ENCODE results near the gene ST8SIA1.

ST8SIA1 gene

GRCh38 chr12:22329621-22330020 is 4.9 kb downstream of the ST8SIA1 start:
- no peak for DNase-seq (ENCODE audit: low read depth)

GRCh38 chr12:22325218-22325617 is 9.3 kb downstream of the ST8SIA1 start:
- DNase-seq (ENCODE audit: low read depth), result no peak

GRCh38 chr12:22322091-22322490 is 12.4 kb downstream of the ST8SIA1 start:
- no peak for DNase-seq (ENCODE audit: low read depth)

GRCh38 chr12:22321638-22322037 is 12.9 kb downstream of the ST8SIA1 start:
- no peak for DNase-seq (ENCODE audit: low read depth)

- no peak for DNase-seq (ENCODE audit: low read depth)
Measured at GRCh38 chr12:22321018-22321605, 13.4 kb downstream of the ST8SIA1 start.

- DNase-seq (ENCODE audit: low read depth), result no peak
Measured at GRCh38 chr12:22318108-22318737, 16.3 kb downstream of the ST8SIA1 start.

GRCh38 chr12:22313963-22314330 is 20.6 kb downstream of the ST8SIA1 start:
- no peak for DNase-seq (ENCODE audit: low read depth)

- DNase-seq (ENCODE audit: low read depth), result no peak
Measured at GRCh38 chr12:22313286-22313962, 21.1 kb downstream of the ST8SIA1 start.

GRCh38 chr12:22312336-22312735 is 22.2 kb downstream of the ST8SIA1 start:
- DNase-seq (ENCODE audit: low read depth), result no peak

GRCh38 chr12:22310709-22311108 is 23.8 kb downstream of the ST8SIA1 start:
- no peak for DNase-seq (ENCODE audit: low read depth)

- no peak for DNase-seq (ENCODE audit: low read depth)
Measured at GRCh38 chr12:22310275-22310674, 24.2 kb downstream of the ST8SIA1 start.

- DNase-seq (ENCODE audit: low read depth), result no peak
Measured at GRCh38 chr12:22307811-22308210, 26.7 kb downstream of the ST8SIA1 start.

- no peak for DNase-seq (ENCODE audit: low read depth)
Measured at GRCh38 chr12:22306311-22306710, 28.2 kb downstream of the ST8SIA1 start.

GRCh38 chr12:22304341-22304740 is 30.2 kb downstream of the ST8SIA1 start:
- no peak for DNase-seq (ENCODE audit: low read depth)

GRCh38 chr12:22299294-22299912 is 35.1 kb downstream of the ST8SIA1 start:
- no peak for DNase-seq (ENCODE audit: low read depth)

- DNase-seq (ENCODE audit: low read depth), result no peak
Measured at GRCh38 chr12:22289250-22289649, 45.3 kb downstream of the ST8SIA1 start.

- DNase-seq (ENCODE audit: low read depth), result peak; percentile 6
Measured at GRCh38 chr12:22287776-22288621, 46.5 kb downstream of the ST8SIA1 start.

GRCh38 chr12:22287101-22287500 is 47.4 kb downstream of the ST8SIA1 start:
- DNase-seq (ENCODE audit: low read depth), result no peak

- DNase-seq (ENCODE audit: low read depth), result no peak
Measured at GRCh38 chr12:22286569-22286968, 47.9 kb downstream of the ST8SIA1 start.

- DNase-seq (ENCODE audit: low read depth), result no peak
Measured at GRCh38 chr12:22285846-22286245, 48.7 kb downstream of the ST8SIA1 start.

GRCh38 chr12:22284871-22285270 is 49.6 kb downstream of the ST8SIA1 start:
- no peak for DNase-seq (ENCODE audit: low read depth)

- no peak for DNase-seq (ENCODE audit: low read depth)
Measured at GRCh38 chr12:22283508-22283907, 51.0 kb downstream of the ST8SIA1 start.

Measured in stimulated activated CD4-positive, alpha-beta T cell treated with anti-CD3 and anti-CD28 coated beads, Interleukin-2, amount 100 ng/mL, for 4 hours (primary cell).